WTC11 (cell line): ENCODE data around the gene MYO1A. TPM values are rescaled to one million over a fixed set of nuclear protein-coding genes. Genes with fewer than 3 reads are reported as not detected.

Experiments
- ATAC-seq: fragments of 200-7000 bp; cut with Tn5 transposase; 2 replicates; pipeline ENCODE4 v1.10.0; 2021; ENCODE audit warnings: mild to moderate bottlenecking, moderate library complexity
- CTCF ChIA-PET: fragments of 300-600 bp; sonication (Branson Sonifier 250); formaldehyde crosslinking; loops from one replicate; lab custom pipeline; 2021; ENCODE audit warnings: antibody characterized with exemption; lab: Charles Lee
- POLR2A ChIA-PET: fragments of 350-600 bp; sonication (Branson Sonifier 250); formaldehyde crosslinking; loops from one replicate; lab custom pipeline; 2021; ENCODE audit warnings: antibody characterized with exemption; lab: Charles Lee
- DNase-seq: peaks from one replicate; pipeline ENCODE4 v3.0.0; 2021; ENCODE audit warnings: low spot score
- H3K27ac Mint-ChIP-seq: 2 replicates; pipeline ENCODE4 v1.8.0; 2021; ENCODE audit warnings: mixed read lengths
- H3K27me3 Mint-ChIP-seq: 2 replicates; pipeline ENCODE4 v1.8.0; 2021; ENCODE audit warnings: low read depth, mild to moderate bottlenecking, moderate library complexity, mixed read lengths
- H3K36me3 Mint-ChIP-seq: 2 replicates; pipeline ENCODE4 v1.8.0; 2021; ENCODE audit warnings: mixed read lengths
- H3K4me1 Mint-ChIP-seq: 2 replicates; pipeline ENCODE4 v1.8.0; 2022; ENCODE audit warnings: mixed read lengths
- H3K4me3 Mint-ChIP-seq: 2 replicates; pipeline ENCODE4 v1.8.0; 2021; ENCODE audit warnings: mild to moderate bottlenecking, moderate library complexity, mixed read lengths
- H3K9me3 Mint-ChIP-seq: 2 replicates; pipeline ENCODE4 v1.8.0; 2021; ENCODE audit warnings: mixed read lengths
- AFF4 ChIP-seq: sonication (generic); formaldehyde crosslinking; IDR thresholded peaks from 2 replicates; pipeline ENCODE4 v1.8.1; 2023; ENCODE audit warnings: mild to moderate bottlenecking, missing genetic modification reagents, borderline replicate concordance
- FOXJ3 ChIP-seq: sonication (generic); formaldehyde crosslinking; IDR thresholded peaks from 2 replicates; pipeline ENCODE4 v1.9.0; 2021; ENCODE audit warnings: missing genetic modification reagents, mild to moderate bottlenecking, borderline replicate concordance
- GRHL2 ChIP-seq: fragments of 250-450 bp; sonication (Bioruptor Pico); IDR thresholded peaks from 2 replicates; pipeline ENCODE4 v1.8.0; 2022; ENCODE audit warnings: mild to moderate bottlenecking, moderate library complexity; ENCODE audit not compliant: insufficient replicate concordance, severe bottlenecking
- IRF1 ChIP-seq: sonication (generic); formaldehyde crosslinking; IDR thresholded peaks from 2 replicates; pipeline ENCODE4 v1.8.0; 2023; ENCODE audit warnings: missing genetic modification reagents
- NFE2L1 ChIP-seq: sonication (generic); formaldehyde crosslinking; IDR thresholded peaks from 2 replicates; pipeline ENCODE4 v1.8.1; 2023; ENCODE audit warnings: missing genetic modification reagents
- NR3C1 ChIP-seq: sonication (generic); formaldehyde crosslinking; conservative IDR thresholded peaks from 2 replicates; pipeline ENCODE4 v1.8.1; 2023; ENCODE audit warnings: low read depth, mild to moderate bottlenecking, missing genetic modification reagents
- SMAD3 ChIP-seq: sonication (generic); formaldehyde crosslinking; IDR thresholded peaks from 2 replicates; pipeline ENCODE4 v1.8.0; 2022; ENCODE audit warnings: missing genetic modification reagents, mild to moderate bottlenecking, borderline replicate concordance
- USF2 ChIP-seq: sonication (generic); formaldehyde crosslinking; IDR thresholded peaks from 2 replicates; pipeline ENCODE4 v1.8.1; 2023; ENCODE audit warnings: mild to moderate bottlenecking, missing genetic modification reagents, moderate library complexity
- ZNF263 ChIP-seq: sonication (generic); formaldehyde crosslinking; IDR thresholded peaks from 2 replicates; pipeline ENCODE4 v1.8.1; 2022; ENCODE audit warnings: low read depth, mild to moderate bottlenecking, moderate library complexity, missing genetic modification reagents
- ZNF671 ChIP-seq: fragments of 250-450 bp; sonication (Bioruptor Pico); IDR thresholded peaks from 2 replicates; pipeline ENCODE4 v1.8.0; 2021; ENCODE audit warnings: mild to moderate bottlenecking
- total RNA-seq: library from RNA; stranded (reverse); gene quantifications from 3 replicates; pipeline ENCODE4 v1.2.3, GENCODE V29; 2021
- TF ChIP-seq, protein P1 (sequence below): sonication (generic); formaldehyde crosslinking; IDR thresholded peaks from 2 replicates; pipeline ENCODE4 v1.8.0; 2022; ENCODE audit warnings: mild to moderate bottlenecking, missing genetic modification reagents
- TF ChIP-seq, protein P2 (sequence below): sonication (generic); formaldehyde crosslinking; IDR thresholded peaks from 2 replicates; pipeline ENCODE4 v1.8.1; 2022; ENCODE audit warnings: mild to moderate bottlenecking, moderate library complexity, missing genetic modification reagents

The MYO1A gene
- total RNA-seq, 1 experiment from 2014 or later: 0.87 TPM

GRCh38 chr12:56980268-56980667 lies 69.7 kb downstream of the MYO1A start:
- H3K36me3 Mint-ChIP-seq: no peaks in the 10 kb centered on the region
- ChIA-PET POLR2A (no interaction called here), CTCF (no interaction called here)
- no peaks in the 10 kb centered on the region; the same call in 1 of the 2 replicates for H3K27me3 Mint-ChIP-seq
- no peak overlapping the region for H3K4me3 Mint-ChIP-seq
- ATAC-seq: no peak
- H3K27ac Mint-ChIP-seq: no peak overlapping the region
- no peaks in the 10 kb centered on the region for H3K4me1 Mint-ChIP-seq
- TF ChIP-seq FOXJ3 (CRISPR knock-in tag) (no peak), ZNF671 (no peak), SMAD3 (CRISPR knock-in tag) (no peak), IRF1 (CRISPR knock-in tag) (no peak)
- TF ChIP-seq, protein P1, sequence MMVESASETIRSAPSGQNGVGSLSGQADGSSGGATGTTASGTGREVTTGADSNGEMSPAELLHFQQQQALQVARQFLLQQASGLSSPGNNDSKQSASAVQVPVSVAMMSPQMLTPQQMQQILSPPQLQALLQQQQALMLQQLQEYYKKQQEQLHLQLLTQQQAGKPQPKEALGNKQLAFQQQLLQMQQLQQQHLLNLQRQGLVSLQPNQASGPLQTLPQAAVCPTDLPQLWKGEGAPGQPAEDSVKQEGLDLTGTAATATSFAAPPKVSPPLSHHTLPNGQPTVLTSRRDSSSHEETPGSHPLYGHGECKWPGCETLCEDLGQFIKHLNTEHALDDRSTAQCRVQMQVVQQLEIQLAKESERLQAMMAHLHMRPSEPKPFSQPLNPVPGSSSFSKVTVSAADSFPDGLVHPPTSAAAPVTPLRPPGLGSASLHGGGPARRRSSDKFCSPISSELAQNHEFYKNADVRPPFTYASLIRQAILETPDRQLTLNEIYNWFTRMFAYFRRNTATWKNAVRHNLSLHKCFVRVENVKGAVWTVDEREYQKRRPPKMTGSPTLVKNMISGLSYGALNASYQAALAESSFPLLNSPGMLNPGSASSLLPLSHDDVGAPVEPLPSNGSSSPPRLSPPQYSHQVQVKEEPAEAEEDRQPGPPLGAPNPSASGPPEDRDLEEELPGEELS: no peak
- no peak for DNase-seq
- peaks cover 14% of the 10 kb centered on the region for H3K9me3 Mint-ChIP-seq

- CTCF ChIA-PET: interaction anchor here (1.0 to 1.1 kb wide), 2 partner anchors 8 to 22 kb away, joined by 4 to 5 read pairs; no protein-coding TSS in a partner anchor
- H3K36me3 Mint-ChIP-seq: no peaks in the 10 kb centered on the region
- no peak for TF ChIP-seq NR3C1 (CRISPR knock-in tag)
- no peak for TF ChIP-seq SMAD3 (CRISPR knock-in tag)
- TF ChIP-seq, protein P2, sequence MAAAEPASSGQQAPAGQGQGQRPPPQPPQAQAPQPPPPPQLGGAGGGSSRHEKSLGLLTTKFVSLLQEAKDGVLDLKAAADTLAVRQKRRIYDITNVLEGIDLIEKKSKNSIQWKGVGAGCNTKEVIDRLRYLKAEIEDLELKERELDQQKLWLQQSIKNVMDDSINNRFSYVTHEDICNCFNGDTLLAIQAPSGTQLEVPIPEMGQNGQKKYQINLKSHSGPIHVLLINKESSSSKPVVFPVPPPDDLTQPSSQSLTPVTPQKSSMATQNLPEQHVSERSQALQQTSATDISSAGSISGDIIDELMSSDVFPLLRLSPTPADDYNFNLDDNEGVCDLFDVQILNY (CRISPR knock-in tag): no peak
- TF ChIP-seq AFF4: no peak
- no peak for TF ChIP-seq ZNF263
- no peak for TF ChIP-seq GRHL2 (CRISPR knock-in tag)
- TF ChIP-seq NFE2L1 (CRISPR knock-in tag): no peak
- TF ChIP-seq USF2 (CRISPR knock-in tag): no peak
- TF ChIP-seq, all 79 proteins: peak for 0
- no peak overlapping the region for H3K27ac Mint-ChIP-seq
- H3K27me3 Mint-ChIP-seq: no peaks in the 10 kb centered on the region; the same call in 1 of the 2 replicates
- no peak for DNase-seq
- POLR2A ChIA-PET: no interaction called here
- H3K4me1 Mint-ChIP-seq: no peaks in the 10 kb centered on the region
- H3K4me3 Mint-ChIP-seq: no peak overlapping the region
- peaks cover 14% of the 10 kb centered on the region for H3K9me3 Mint-ChIP-seq
- no peak for ATAC-seq
Measured at GRCh38 chr12:56979628-56980027, 70.3 kb downstream of the MYO1A start.

Other genes starting within 250 kb of the MYO1A start
- gene SDR9C7, start 115.7 kb downstream of the MYO1A start, total RNA-seq: not detected in 3 replicates
- 0.85 to 1.2 TPM (median 1.0 TPM) in 3 replicates for gene RDH16, start 92.5 kb downstream of the MYO1A start, total RNA-seq
- 20.2 to 23.0 TPM (median 22.5 TPM) in 3 replicates for gene ZBTB39, start 43.6 kb downstream of the MYO1A start, total RNA-seq
- 4.1 to 6.8 TPM (median 6.1 TPM) in 3 replicates for gene TAC3, start 33.6 kb downstream of the MYO1A start, total RNA-seq
- gene NEMP1, start 28.7 kb upstream of the MYO1A start, total RNA-seq: 38.3 to 41.9 TPM (median 39.6 TPM) in 3 replicates
- 16.5 to 20.5 TPM (median 17.2 TPM) in 3 replicates for gene NAB2, start 39.0 kb upstream of the MYO1A start, total RNA-seq
- gene STAT6, start 61.2 kb upstream of the MYO1A start, total RNA-seq: 47.0 to 50.0 TPM (median 48.9 TPM) in 3 replicates
- gene LRP1, start 78.4 kb upstream of the MYO1A start, total RNA-seq: 107 to 120 TPM (median 112 TPM) in 3 replicates
- gene LRP1-AS, start 97.5 kb upstream of the MYO1A start, total RNA-seq: not detected in 3 replicates
- 3.7 to 4.9 TPM (median 4.4 TPM) in 3 replicates for gene NXPH4, start 166.7 kb upstream of the MYO1A start, total RNA-seq
- gene SHMT2, start 179.6 kb upstream of the MYO1A start, total RNA-seq: 262 to 297 TPM (median 265 TPM) in 3 replicates
- gene STAC3, start 201.1 kb upstream of the MYO1A start, total RNA-seq: 3.2 to 3.4 TPM (median 3.3 TPM) in 3 replicates